Measurements from ENCODE around the gene MTR. TPM values are rescaled to one million over a fixed set of nuclear protein-coding genes. Genes with fewer than 3 reads are reported as not detected.

Gene MTR
- polyA plus RNA-seq, 2 donors, result 2.4 to 3.6 TPM

GRCh38 chr1:236800002-236800620, 5.0 kb downstream of the MTR start:
- 41 to 62% methylated on average over 5 of the region's 5 CpGs for WGBS, 2 donors
- Histone ChIP-seq H3K27ac (ENCODE audit: low read depth in 2 of 2, low read length in 1 of 2) (no peak overlapping the region), H3K27me3 (ENCODE audit: control insufficient read depth in 1 of 2, insufficient read depth in 2 of 2, low read length in 2 of 2) (no peaks in the 10 kb centered on the region), H3K9me3 (ENCODE audit: control insufficient read depth in 2 of 2, insufficient read depth in 1 of 2, low read depth in 1 of 2, low read length in 1 of 2) (no peaks in the 10 kb centered on the region), H3K36me3 (ENCODE audit: control insufficient read depth in 2 of 2, insufficient read depth in 2 of 2, low read length in 1 of 2) (no peaks in the 10 kb centered on the region), H3K4me1 (ENCODE audit: control insufficient read depth in 2 of 2, insufficient read depth in 2 of 2, low read length in 1 of 2) (peaks cover 0 to 3% of the 10 kb centered on the region in 2 donors), H3K4me3 (ENCODE audit: low read depth in 1 of 2, low read length in 2 of 2) (no peak overlapping the region)

- no peak overlapping the region for H3K4me3 ChIP-seq (ENCODE audit: low read depth in 1 of 2, low read length in 2 of 2)
- H3K27me3 ChIP-seq (ENCODE audit: control insufficient read depth in 1 of 2, insufficient read depth in 2 of 2, low read length in 2 of 2), result no peaks in the 10 kb centered on the region
- H3K9me3 ChIP-seq (ENCODE audit: control insufficient read depth in 2 of 2, insufficient read depth in 1 of 2, low read depth in 1 of 2, low read length in 1 of 2), result no peaks in the 10 kb centered on the region
- H3K4me1 ChIP-seq (ENCODE audit: control insufficient read depth in 2 of 2, insufficient read depth in 2 of 2, low read length in 1 of 2), result peaks cover 0 to 3% of the 10 kb centered on the region in 2 donors
- no peak overlapping the region for H3K27ac ChIP-seq (ENCODE audit: low read depth in 2 of 2, low read length in 1 of 2)
- peaks cover 0 to 2% of the 10 kb centered on the region in 2 donors for H3K36me3 ChIP-seq (ENCODE audit: control insufficient read depth in 2 of 2, insufficient read depth in 2 of 2, low read length in 1 of 2)
Measured at GRCh38 chr1:236800623-236801022, 5.5 kb downstream of the MTR start.

- Histone ChIP-seq H3K4me1 (ENCODE audit: control insufficient read depth in 2 of 2, insufficient read depth in 2 of 2, low read length in 1 of 2) (peaks cover 0 to 3% of the 10 kb centered on the region in 2 donors), H3K27ac (ENCODE audit: low read depth in 2 of 2, low read length in 1 of 2) (no peak overlapping the region), H3K9me3 (ENCODE audit: control insufficient read depth in 2 of 2, insufficient read depth in 1 of 2, low read depth in 1 of 2, low read length in 1 of 2) (no peaks in the 10 kb centered on the region), H3K4me3 (ENCODE audit: low read depth in 1 of 2, low read length in 2 of 2) (no peak overlapping the region), H3K36me3 (ENCODE audit: control insufficient read depth in 2 of 2, insufficient read depth in 2 of 2, low read length in 1 of 2) (peaks cover 0 to 2% of the 10 kb centered on the region in 2 donors), H3K27me3 (ENCODE audit: control insufficient read depth in 1 of 2, insufficient read depth in 2 of 2, low read length in 2 of 2) (no peaks in the 10 kb centered on the region)
- 63 to 95% methylated on average over 3 of the region's 3 CpGs for WGBS, 2 donors
Measured at GRCh38 chr1:236802264-236802663, 7.2 kb downstream of the MTR start.

- Histone ChIP-seq H3K27ac (ENCODE audit: low read depth in 2 of 2, low read length in 1 of 2) (no peak overlapping the region), H3K27me3 (ENCODE audit: control insufficient read depth in 1 of 2, insufficient read depth in 2 of 2, low read length in 2 of 2) (no peaks in the 10 kb centered on the region), H3K9me3 (ENCODE audit: control insufficient read depth in 2 of 2, insufficient read depth in 1 of 2, low read depth in 1 of 2, low read length in 1 of 2) (no peaks in the 10 kb centered on the region), H3K4me1 (ENCODE audit: control insufficient read depth in 2 of 2, insufficient read depth in 2 of 2, low read length in 1 of 2) (no peaks in the 10 kb centered on the region), H3K4me3 (ENCODE audit: low read depth in 1 of 2, low read length in 2 of 2) (no peak overlapping the region), H3K36me3 (ENCODE audit: control insufficient read depth in 2 of 2, insufficient read depth in 2 of 2, low read length in 1 of 2) (peaks cover 2 to 3% of the 10 kb centered on the region in 2 donors)
- WGBS, 2 donors, result 91 to 93% methylated on average over 2 of the region's 2 CpGs
Measured at GRCh38 chr1:236806634-236807033, 11.5 kb downstream of the MTR start.

- Histone ChIP-seq H3K27me3 (ENCODE audit: control insufficient read depth in 1 of 2, insufficient read depth in 2 of 2, low read length in 2 of 2) (no peaks in the 10 kb centered on the region), H3K4me1 (ENCODE audit: control insufficient read depth in 2 of 2, insufficient read depth in 2 of 2, low read length in 1 of 2) (no peaks in the 10 kb centered on the region), H3K36me3 (ENCODE audit: control insufficient read depth in 2 of 2, insufficient read depth in 2 of 2, low read length in 1 of 2) (peaks cover 2 to 3% of the 10 kb centered on the region in 2 donors), H3K9me3 (ENCODE audit: control insufficient read depth in 2 of 2, insufficient read depth in 1 of 2, low read depth in 1 of 2, low read length in 1 of 2) (no peaks in the 10 kb centered on the region), H3K27ac (ENCODE audit: low read depth in 2 of 2, low read length in 1 of 2) (no peak overlapping the region), H3K4me3 (ENCODE audit: low read depth in 1 of 2, low read length in 2 of 2) (no peak overlapping the region)
- WGBS, 2 donors, result 72 to 99% methylated on average over 2 of the region's 2 CpGs
Measured at GRCh38 chr1:236808005-236808404, 12.9 kb downstream of the MTR start.

- H3K4me3 ChIP-seq (ENCODE audit: low read depth in 1 of 2, low read length in 2 of 2), result no peak overlapping the region
- H3K27ac ChIP-seq (ENCODE audit: low read depth in 2 of 2, low read length in 1 of 2), result no peak overlapping the region
- no peaks in the 10 kb centered on the region for H3K27me3 ChIP-seq (ENCODE audit: control insufficient read depth in 1 of 2, insufficient read depth in 2 of 2, low read length in 2 of 2)
- no peaks in the 10 kb centered on the region for H3K9me3 ChIP-seq (ENCODE audit: control insufficient read depth in 2 of 2, insufficient read depth in 1 of 2, low read depth in 1 of 2, low read length in 1 of 2)
- no peaks in the 10 kb centered on the region for H3K4me1 ChIP-seq (ENCODE audit: control insufficient read depth in 2 of 2, insufficient read depth in 2 of 2, low read length in 1 of 2)
- H3K36me3 ChIP-seq (ENCODE audit: control insufficient read depth in 2 of 2, insufficient read depth in 2 of 2, low read length in 1 of 2), result peaks cover 2 to 3% of the 10 kb centered on the region in 2 donors
- 65 to 87% methylated on average over 8 of the region's 8 CpGs for WGBS, 2 donors
Measured at GRCh38 chr1:236808564-236809130, 13.6 kb downstream of the MTR start.

- H3K36me3 ChIP-seq (ENCODE audit: control insufficient read depth in 2 of 2, insufficient read depth in 2 of 2, low read length in 1 of 2), result peaks cover 2 to 3% of the 10 kb centered on the region in 2 donors
- H3K4me1 ChIP-seq (ENCODE audit: control insufficient read depth in 2 of 2, insufficient read depth in 2 of 2, low read length in 1 of 2), result no peaks in the 10 kb centered on the region
- H3K27me3 ChIP-seq (ENCODE audit: control insufficient read depth in 1 of 2, insufficient read depth in 2 of 2, low read length in 2 of 2), result no peaks in the 10 kb centered on the region
- H3K27ac ChIP-seq (ENCODE audit: low read depth in 2 of 2, low read length in 1 of 2), result no peak overlapping the region
- 57 to 68% methylated on average over 1 of the region's 1 CpG for WGBS, 2 donors
- H3K9me3 ChIP-seq (ENCODE audit: control insufficient read depth in 2 of 2, insufficient read depth in 1 of 2, low read depth in 1 of 2, low read length in 1 of 2), result no peaks in the 10 kb centered on the region
- no peak overlapping the region for H3K4me3 ChIP-seq (ENCODE audit: low read depth in 1 of 2, low read length in 2 of 2)
Measured at GRCh38 chr1:236809148-236809547, 14.1 kb downstream of the MTR start.

GRCh38 chr1:236810018-236810417, 14.9 kb downstream of the MTR start:
- Histone ChIP-seq H3K4me1 (ENCODE audit: control insufficient read depth in 2 of 2, insufficient read depth in 2 of 2, low read length in 1 of 2) (no peaks in the 10 kb centered on the region), H3K36me3 (ENCODE audit: control insufficient read depth in 2 of 2, insufficient read depth in 2 of 2, low read length in 1 of 2) (peaks cover 2 to 3% of the 10 kb centered on the region in 2 donors), H3K9me3 (ENCODE audit: control insufficient read depth in 2 of 2, insufficient read depth in 1 of 2, low read depth in 1 of 2, low read length in 1 of 2) (no peaks in the 10 kb centered on the region), H3K4me3 (ENCODE audit: low read depth in 1 of 2, low read length in 2 of 2) (no peak overlapping the region), H3K27ac (ENCODE audit: low read depth in 2 of 2, low read length in 1 of 2) (no peak overlapping the region), H3K27me3 (ENCODE audit: control insufficient read depth in 1 of 2, insufficient read depth in 2 of 2, low read length in 2 of 2) (no peaks in the 10 kb centered on the region)
- WGBS, 2 donors, result 83 to 84% methylated on average over 3 of the region's 3 CpGs

GRCh38 chr1:236812334-236813030, 17.4 kb downstream of the MTR start:
- Histone ChIP-seq H3K36me3 (ENCODE audit: control insufficient read depth in 2 of 2, insufficient read depth in 2 of 2, low read length in 1 of 2) (peaks cover 0 to 3% of the 10 kb centered on the region in 2 donors), H3K9me3 (ENCODE audit: control insufficient read depth in 2 of 2, insufficient read depth in 1 of 2, low read depth in 1 of 2, low read length in 1 of 2) (no peaks in the 10 kb centered on the region)
- 83 to 90% methylated on average over 5 of the region's 5 CpGs for WGBS, 2 donors

More at GRCh38 chr1:236812334-236813030, 17.4 kb downstream of the MTR start:
- H3K4me3 ChIP-seq (ENCODE audit: low read depth in 1 of 2, low read length in 2 of 2), result no peak overlapping the region
- no peaks in the 10 kb centered on the region for H3K4me1 ChIP-seq (ENCODE audit: control insufficient read depth in 2 of 2, insufficient read depth in 2 of 2, low read length in 1 of 2)
- no peaks in the 10 kb centered on the region for H3K27me3 ChIP-seq (ENCODE audit: control insufficient read depth in 1 of 2, insufficient read depth in 2 of 2, low read length in 2 of 2)
- H3K27ac ChIP-seq (ENCODE audit: low read depth in 2 of 2, low read length in 1 of 2), result no peak overlapping the region

Measured in esophagus (tissue), 2 donors.